NCI-H1417 treated with DMSO at 0.1 percent for 48 hours (cell line): ENCODE data around the gene S100A8.

Experiments used
- DNase-seq: peaks from one replicate; lab custom pipeline; 2025; lab: John Stamatoyannopoulos, UW

Gene S100A8

DNA sequence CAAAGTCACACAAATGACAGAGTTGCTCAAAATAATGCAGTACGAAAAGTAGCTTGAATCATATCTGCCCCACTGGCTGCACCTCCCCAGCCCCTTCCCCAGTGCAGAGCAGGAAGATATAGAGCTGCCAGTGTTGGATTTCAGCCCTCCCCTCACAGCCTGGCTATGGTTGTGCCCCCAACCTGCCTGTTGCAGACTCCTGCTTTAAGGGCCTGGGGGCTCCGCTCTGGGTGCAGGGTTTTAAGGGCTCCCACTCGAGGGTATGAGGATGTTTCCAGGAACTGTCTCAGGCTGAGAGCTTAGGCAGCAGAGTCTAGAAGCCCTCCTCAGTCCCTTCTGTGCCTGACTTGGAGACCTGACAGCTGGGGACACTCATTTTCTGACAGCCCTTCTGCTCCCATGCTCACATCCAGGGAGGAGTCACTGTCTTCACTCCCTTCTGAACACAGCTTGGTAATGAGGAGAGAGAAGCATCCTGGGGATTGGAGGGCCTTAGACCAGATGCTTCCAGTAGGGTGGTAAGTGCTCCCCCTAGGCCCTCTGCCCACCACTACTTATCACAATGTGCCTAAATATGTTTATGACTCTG is 28.6 kb downstream of the S100A8 start:
- no peak for DNase-seq

DNA sequence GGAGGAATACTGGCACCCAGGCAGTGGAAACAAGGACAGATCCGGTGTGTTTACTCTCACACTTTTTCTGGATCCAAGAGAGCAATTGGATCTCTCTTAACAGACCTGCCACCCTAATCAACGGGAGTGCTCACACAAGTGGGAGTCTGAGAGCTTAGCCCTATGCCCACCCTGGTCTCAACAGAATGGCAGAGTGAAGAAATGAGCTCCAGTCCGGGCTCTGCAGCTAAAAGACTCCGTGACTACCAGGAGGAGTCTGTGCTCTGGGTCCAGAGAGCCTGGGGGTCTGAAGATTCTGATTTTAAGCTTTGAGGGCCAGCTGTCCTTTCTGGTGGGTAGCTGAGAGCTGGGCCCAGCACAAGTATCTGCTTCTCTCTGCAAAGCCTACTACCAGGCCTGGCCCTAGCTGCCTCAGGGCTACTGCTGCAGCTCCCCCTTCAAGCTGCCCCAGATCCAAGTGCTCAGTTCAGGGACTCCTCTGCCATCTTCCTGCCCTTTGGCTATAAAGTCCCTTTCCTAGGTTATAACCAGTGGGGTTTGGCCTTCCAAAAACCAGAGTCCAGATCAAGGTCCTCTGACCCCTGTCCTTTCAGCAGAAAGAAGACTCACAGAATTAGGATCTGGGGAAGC is 29.3 kb downstream of the S100A8 start:
- no peak for DNase-seq

DNA sequence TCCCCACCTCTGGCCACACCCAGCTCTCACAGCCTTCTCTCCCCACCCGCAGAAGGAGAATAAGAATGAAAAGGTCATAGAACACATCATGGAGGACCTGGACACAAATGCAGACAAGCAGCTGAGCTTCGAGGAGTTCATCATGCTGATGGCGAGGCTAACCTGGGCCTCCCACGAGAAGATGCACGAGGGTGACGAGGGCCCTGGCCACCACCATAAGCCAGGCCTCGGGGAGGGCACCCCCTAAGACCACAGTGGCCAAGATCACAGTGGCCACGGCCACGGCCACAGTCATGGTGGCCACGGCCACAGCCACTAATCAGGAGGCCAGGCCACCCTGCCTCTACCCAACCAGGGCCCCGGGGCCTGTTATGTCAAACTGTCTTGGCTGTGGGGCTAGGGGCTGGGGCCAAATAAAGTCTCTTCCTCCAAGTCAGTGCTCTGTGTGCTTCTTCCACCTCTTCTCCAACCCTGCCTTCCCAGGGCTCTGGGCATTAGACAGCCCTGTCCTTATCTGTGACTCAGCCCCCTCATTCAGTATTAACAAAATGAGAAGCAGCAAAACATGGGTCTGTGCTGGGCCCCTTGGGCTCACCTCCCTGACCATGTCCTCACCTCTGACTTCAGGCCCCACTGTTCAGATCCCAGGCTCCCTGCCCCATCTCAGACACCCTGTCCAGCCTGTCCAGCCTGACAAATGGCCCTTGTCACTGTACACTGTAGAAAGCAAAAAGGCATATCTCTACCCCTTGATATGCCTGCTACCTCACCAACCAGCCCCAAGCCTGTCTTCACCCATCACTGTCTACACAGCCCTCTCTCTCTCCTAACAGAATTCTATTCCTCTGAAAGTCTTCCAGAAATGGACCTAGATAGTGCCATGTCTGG is 30.0 kb downstream of the S100A8 start:
- no peak for DNase-seq

DNA sequence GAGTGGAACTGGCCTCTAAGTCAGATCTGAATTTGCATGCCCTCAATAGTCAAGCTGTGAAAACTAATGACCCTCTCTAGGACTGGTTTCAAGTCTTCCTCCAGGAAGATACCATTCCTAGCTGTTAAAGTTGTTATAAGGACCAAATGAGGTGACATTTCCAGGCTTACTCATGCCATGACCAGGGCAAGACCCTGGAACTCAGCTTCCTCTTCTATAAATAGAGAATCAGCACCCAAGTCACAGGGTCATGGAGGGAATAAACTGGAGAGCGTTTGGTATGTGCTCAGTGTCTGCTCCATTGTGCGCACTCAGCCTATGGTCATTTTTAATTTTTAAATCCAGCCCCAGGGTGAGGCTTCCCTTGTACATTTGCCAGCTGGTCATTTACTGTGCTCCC is 30.7 kb downstream of the S100A8 start:
- DNase-seq: no peak

DNA sequence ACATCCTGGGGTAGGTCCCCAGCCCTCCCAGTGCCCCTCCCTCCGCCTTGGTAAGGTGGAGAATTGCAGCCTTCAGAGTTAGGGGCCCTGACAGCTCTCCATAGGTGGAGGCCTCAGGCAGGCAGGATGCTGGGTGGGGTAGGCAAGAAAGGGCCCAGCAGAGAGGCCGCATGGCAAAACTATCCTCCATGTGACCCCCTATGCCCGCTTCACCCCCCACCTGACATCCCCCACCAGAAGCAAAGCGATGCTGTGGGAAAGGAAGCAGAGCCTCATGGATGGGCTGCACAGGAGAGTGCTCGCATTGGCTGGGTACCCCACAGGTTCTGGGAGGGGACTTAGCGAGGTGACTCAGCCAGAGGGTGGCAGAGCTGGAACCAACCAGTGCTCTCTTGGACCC is 31.6 kb downstream of the S100A8 start:
- DNase-seq: no peak

DNA sequence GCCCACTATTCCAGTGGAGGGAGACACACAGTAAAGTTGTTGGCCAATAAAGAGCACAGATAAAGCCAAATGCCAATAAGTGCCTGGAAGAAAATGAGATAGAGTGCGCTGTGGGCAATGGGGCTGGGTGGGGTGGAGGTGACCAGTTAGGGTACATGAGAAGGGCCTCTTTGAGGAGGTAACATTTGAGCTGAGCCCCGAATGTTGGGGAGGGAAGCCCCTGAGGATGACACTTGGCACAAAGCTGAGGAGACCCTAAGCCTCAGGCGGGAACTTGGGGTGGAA is 32.2 kb downstream of the S100A8 start:
- no peak for DNase-seq

DNA sequence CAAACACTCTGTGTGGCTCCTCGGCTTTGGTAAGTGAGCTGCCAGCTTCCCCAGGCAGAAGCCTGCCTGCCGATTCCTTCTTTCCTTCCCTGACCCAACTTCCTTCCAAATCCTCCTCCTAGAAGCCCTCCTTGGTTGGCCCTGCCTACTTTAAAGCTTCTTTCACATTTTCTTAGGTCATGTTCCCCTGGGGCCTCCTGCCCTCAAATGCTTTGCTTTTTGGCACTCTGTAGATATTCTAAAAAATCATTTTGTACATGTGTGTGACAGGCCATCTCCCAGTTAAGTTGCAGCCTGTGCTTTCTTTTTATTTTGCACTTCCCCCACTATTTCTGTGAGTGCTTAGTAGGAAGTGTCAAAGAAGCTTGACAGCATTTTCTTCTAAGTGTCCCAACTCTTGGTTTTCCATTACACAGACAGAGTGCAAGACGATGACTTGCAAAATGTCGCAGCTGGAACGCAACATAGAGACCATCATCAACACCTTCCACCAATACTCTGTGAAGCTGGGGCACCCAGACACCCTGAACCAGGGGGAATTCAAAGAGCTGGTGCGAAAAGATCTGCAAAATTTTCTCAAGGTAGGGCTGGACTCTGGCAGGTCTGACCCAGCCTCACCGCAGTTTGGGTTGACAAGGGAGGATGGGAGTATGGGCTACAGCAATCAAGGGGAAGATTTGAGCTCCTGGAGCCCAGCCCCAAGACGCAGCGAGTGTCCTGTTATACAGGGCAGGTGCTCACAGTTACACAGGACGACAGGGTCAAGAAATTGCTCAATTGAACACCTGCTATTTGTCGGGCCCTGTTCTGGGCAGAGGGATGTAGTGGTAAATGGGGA is 32.8 kb downstream of the S100A8 start, which contains the start of gene S100A9:
Gene S100A9, plus strand, starts transcription at position 2 of the 838 bp plus-strand sequence. Its CDS starts 430 bp downstream, at position 432.
- no peak for DNase-seq

DNA sequence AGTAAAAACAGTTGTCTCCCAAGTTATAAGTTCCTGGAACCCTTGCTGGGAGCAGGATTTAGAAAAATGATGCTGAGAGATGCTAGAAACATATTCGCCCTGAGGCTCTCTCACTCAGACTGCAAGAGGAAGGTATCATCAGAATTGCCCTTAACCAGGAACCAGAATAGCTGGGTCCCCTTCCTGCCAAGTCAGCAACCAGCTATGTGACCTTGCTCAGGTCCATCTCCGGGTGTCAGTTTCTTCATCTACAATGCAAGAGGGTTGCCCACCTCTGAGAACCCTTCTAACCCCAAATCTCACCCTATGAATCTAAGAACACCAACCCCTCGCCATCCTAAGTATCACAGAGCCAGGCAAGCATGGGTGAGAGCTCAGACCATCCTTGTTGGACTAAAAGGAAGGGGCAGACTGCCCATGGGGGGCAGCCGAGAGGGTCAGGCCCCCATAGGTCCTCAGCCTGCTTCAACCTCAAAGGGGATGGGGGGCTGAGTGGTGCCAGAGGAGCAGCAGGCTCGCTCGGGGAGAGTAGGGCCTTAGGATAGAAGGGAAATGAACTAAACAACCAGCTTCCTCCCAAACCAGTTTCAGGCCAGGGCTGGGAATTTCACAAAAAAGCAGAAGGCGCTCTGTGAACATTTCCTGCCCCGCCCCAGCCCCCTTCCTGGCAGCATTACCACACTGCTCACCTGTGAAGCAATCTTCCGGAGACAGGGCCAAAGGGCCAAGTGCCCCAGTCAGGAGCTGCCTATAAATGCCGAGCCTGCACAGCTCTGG is 33.6 kb downstream of the S100A8 start:
- DNase-seq: no peak

DNA sequence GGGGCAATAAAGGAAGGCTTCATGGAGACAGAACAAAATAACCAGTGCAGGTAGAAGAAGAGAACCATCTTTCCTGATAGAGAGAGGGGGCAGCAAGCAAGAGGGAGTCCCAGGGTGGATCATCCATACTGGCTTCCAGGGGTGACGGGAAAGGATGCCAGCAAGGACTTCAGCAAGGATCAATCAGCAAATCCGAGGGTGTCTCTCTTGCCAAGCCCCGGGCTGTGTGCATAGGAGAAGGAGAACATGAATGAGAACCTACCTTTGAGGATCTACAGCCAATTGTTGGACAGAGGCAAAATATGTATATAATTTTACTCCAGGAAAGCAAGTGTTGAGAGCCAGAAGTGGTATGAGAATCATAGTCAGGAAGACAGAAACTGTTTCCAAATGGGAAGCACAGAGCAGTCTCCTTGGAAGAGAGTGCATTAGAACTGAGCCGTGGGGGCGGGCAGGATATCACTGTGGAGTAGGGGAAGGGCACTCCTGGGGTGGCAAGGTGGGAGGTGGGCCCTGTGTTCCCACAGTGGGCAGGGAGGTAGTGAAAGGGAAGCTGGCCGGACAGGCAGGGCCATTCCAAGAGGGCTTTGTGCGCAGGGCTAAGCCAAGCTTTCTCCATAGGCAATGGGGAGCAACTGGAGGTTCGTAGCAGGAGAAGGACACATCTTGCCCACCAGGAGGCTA is 34.3 kb downstream of the S100A8 start:
- DNase-seq: no peak

DNA sequence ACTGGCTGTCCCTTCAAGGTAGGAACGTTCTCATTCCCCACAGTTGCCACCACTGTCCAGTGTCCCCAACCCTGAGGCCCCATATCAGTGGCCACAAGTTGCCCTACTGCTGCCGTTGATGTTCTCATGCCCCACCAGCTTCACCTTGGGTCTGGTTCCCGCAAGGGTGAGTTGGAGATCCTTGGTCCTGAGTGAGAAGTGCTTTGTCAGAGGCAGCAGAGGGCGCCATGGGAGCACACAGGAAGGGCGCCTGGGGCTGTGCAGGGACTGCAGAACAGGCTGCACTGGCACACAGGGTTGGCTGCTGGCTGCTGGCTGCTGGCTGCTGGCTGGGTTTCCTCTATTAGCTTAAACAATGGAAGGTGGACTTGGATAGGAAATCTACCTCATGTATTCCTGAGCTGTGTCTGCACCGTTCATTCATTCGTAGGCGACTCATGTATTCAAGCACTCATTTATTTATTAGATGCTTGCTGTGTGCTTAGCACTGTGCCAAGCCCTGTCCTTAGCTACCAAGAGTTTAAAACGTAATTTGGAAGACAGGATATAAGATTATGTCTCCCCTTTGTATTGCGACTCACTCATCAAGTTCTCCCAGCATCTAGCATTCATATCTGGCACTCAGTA is 35.3 kb downstream of the S100A8 start:
- DNase-seq: no peak

DNA sequence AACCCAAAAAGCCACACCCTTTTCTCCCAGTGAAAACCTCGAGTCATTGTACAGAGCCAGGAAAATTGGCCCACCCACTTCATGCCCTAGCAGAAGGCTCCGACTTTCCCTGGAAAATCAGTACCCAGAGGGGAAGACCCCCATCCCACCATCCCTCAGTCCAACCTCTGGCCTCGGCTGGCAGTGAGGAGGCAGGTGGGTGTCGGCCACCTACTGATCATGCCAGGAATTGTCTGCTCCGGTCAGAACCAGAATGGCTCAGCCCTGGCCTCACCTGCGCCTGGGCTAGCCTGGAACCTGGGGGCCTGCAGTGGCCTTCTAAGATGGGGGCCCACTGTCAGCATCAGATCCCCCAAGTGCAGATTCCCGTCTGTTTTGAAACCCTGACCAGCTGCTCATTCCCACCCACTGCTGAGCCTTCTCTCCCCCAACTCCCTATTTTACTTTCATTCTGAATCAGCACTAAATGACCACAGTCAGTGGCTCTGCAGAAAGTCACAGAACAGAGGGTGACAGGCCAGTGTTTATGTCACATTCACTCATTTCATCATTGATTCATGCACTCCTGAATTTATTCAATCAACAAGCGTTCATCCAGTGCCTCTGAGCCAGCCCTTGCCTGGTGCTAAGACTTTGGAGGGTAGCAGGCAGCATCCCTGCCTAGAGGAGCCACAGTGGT is 36.2 kb downstream of the S100A8 start:
- DNase-seq: no peak

DNA sequence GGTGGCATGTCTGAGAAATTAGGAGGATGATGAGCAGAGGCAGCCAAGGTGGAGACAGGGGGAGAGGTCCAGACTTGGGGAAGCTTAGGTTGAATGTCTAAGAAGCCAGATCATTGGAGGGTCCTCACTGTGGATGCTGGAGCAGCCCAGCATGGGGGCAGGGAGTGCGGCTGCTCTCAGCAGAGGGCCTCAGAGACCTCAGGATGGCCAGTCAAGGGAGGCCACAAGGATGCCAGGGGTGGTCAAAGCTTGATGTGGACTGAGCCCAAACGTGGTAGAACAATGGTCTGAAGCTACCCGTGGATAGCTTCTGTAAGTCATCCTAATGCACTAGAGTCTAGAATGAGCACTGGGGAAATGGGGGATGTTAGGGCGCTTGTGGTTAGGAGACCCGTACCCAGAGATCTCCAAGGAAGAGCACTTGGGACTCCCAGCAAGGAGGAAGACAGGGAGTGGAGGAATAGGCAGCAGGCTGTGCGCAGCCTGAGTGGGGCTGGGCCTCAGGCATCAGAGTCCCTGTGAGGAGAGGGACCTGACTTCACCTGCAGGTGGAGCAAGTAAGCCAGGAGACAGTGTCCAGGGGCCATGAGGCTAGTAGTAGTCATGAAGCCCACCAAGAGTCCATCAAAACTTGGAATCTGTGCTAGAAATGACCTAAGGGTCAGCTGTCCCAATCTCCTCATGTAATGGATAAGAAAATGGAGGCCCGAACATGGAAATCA is 37.5 kb downstream of the S100A8 start:
- no peak for DNase-seq

DNA sequence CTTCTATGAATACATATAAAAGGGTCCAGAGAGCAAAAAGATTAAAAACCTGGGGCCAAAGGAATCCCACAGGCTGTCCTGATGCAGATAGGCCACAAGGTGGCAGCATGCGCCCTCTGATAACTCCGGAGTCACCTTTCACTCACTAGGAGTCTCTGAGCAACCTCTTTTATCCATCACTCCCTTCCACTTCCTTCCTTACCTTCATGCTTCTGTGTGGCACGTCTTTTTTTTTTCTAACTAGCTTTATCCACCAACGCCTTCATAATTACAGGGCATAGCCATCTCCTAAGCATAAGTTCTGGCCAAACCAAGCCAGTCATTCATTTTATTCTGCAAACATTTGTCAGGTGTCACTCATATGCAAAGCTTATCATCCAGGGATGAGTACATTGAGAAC is 38.4 kb downstream of the S100A8 start:
- peak; percentile 61 for DNase-seq

DNA sequence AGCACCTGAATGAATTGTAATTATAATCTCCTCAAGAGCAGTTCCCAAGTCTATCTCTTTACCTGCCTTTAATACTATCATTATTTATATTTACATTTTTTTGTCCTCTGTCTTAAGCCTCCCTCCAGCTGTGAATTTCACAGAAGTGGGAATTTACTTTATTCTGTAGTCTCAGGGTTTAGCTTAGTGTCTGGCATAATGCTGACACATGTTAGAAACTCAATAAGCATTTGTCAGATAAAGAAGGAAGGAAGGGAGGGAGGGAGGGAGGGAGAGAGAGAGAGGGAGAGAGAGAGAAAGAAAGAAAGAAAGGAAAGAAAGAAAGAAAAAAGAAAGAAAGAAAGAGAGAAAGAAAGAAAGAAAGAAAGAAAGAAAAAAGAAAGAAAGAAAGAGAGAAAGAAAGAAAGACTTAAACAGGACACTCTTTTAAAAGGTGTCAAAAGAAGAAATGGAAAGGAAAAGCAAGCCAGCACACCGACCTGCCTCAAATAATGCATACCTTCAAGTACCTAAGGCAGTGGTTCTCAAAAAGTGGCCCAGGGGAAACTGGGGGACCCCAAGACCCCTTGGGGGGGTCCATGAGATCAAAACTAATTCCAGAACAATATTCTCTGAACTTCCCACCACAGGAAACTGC is 40.4 kb downstream of the S100A8 start:
- DNase-seq: no peak

DNA sequence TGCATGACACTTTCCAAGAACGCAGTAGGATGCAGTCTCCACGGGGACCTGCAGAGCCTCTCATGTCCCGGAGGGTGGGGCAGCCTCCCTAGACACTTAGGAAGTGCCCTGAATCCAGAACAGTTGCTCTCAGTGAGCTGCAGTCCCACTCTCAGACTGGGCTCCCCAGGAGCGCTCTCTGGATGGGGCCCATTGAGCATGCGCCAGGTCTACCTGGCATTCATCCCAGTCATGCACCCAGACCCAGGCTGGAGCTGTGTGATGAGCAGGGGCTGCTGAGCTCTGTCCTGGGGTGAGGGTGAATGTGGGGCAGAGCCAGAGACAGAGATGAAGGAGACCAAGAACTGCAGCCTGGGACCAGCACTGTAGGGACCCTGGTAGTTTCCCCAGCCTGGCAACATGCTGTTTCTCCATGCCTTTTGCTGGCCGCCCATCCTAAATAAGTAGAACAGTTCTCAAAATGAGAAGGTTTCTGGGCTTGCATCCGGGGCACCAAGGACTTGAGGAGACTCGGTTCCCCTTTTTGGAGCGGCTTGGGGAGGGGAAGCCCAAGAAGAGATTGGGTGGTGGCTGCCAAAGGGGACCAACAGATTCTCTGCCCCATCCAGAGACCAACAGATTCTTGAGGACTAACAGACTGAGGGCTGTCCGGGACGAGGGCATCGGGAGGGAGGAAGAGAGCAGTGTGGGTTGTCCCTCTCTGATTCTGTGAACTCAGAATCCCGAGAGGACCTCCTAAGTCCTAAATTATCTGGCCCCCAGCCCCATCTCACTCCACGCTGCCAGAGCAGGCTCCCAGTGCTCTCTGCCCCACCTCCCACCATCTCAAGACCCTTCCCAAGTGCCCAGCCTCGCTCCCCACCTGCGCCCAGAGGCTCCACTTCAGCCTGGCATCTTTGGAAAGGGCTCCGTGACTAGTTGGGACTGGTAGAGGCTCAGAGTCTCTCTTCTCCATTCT is 41.2 kb downstream of the S100A8 start:
- DNase-seq: no peak

DNA sequence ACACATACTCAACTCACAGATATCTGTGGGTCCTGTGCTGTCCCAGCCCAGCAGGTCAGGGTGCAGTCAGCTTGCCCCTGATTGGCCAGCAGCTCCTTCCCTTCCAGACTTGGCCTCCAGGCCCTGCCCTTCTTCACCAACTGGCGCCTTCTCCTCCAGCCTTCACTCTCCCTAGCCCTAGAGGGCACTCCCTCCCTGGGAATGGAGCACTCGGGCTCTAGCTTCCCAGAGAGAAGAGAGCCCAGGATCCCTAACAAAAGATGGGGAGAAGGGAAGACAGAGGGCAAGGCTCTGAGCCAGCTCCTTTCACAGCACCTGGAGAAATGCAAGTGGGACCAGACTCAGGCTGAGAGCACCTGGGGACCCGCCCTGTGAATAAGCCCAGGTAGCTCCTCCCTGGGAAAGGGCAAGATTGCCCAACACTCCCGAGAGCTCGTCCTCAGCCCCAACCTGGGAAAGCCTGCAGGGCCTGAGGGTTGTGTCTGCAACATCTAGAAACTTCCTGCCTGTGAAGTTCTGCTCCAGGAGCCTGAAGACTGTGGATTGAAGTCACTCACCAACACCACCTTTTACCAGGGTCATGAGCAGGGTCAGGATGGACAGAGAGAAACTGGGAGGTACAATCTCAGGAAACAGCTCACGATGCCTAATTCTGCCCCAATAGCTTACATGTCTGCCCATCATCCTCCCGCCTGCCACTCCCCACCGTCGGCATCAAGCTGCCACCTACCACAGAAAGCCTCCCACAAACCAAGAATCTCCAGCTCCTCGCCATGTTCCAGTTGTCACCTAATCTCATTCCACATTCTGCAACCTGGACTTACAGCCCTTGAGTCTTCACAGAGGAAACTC is 42.1 kb downstream of the S100A8 start, which contains the start of gene PGLYRP4:
Gene PGLYRP4, minus strand, starts transcription at position 331 of the 852 bp plus-strand sequence. CDS start 909 bp downstream, outside the sequence.
- no peak for DNase-seq
